GM19025 (cell line): ENCODE data around the gene ZNRF3.

Source experiments
- ATAC-seq: cut with Tn5 transposase; IDR thresholded peaks from one replicate; pipeline ENCODE4 v1.9.1; 2021; ENCODE audit warnings: mild to moderate bottlenecking, low read depth, moderate library complexity; ENCODE audit not compliant: unreplicated experiment

The ZNRF3 gene

DNA sequence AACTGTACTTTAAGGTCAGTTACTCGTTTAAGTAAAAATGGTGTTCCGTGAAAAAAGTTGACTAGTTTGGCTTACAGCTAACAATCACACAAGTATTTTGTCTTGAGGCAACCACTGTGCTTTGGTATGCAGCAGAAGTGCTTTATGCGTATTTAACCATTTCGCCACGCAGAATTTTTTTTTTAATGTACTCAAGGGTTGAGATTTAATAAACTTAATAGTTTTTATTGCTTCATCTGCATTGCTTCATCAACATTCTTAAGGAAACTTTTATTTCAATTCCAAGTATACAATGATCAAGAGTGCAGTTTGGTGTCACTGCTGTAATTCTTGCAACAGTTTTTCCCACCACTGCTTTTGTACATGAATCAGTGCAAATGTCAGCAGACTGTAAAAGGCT is 66.4 kb downstream of the ZNRF3 start:
- ATAC-seq: no peak

DNA sequence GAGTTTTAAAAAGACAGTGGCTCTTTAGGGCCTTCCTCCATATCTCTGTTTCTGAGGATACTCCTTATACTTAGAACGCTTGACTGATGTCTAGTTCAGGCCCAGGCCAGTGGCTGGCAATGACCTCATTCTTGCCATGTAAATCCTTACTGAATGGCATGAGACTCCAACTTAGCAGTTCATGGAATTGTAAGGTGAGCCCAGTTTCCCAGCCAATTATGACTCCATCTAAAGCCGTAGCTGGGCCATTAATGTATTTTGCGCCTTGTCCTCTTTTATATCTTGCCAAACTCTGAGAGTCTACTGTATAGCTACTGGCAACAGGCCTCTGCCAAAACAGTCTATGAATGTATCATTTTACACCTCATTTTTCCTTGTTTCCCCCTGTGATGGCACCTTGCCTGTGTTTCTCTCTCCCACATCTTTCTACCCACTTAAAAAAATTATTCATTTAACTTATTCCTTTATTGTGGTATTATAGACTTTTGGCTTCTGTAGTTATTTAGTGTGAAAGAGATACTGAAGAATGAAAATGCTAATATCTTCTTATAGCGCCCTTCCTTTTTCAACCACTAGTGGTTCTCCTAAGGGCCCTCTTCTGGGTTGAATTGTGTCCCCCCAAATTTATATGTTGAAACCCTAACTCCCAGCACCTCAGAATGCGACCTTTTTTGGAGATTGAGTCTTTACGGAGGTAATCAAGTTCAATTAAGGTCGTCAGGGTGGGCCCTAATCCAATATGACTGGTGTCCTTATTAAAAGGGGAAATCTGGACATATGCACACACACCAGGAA is 67.4 kb downstream of the ZNRF3 start:
- no peak for ATAC-seq

- no peak for ATAC-seq
Observed at GRCh38 chr22:28951530-28951929, 68.2 kb downstream of the ZNRF3 start.

DNA sequence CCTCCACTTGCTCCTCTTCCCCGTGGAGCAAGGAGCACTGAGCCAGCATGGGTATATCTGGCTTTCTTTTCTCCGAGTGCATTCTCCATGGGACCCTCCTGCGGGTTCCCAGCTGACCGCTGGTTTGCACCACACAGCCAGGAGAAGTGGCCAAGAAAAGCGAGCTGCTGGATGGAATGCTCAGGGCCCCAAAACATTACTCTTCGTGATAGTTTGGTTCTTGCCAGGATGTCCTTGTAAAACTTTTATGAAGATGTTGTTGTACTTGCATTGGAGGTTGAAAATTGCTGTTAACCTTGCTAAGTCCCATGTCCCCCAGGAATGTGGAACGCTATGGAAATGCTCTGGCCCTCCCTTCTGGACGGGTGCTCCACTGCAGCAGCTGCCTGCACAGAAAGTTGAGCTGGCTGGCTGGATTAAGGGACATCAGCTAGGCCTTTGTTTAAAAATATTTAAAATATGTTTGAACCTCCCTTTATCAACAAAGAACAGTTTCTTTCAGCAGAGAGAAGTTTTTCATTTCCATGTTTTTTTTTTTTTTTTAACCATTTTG is 68.7 kb downstream of the ZNRF3 start:
- no peak for ATAC-seq

- no peak for ATAC-seq
Observed at GRCh38 chr22:28952857-28953256, 69.5 kb downstream of the ZNRF3 start.

DNA sequence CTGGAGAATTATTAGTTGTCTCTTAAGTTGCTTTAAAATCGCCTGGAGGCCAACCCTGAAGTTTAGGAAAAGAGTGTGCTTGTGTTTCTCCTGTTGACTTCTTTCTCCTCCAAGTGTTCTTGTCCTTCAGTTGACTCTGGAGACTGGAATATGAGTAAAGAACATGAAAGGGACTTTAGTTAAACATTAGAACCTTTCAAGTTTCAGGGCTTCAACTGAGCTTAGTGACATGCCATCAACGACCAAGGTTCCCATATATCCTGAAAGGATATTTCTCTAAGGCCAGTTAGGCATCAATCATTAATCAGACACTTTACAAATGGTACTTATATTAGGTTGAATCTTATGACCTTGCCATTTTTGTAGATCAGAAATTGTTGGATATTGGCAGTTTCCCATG is 70.0 kb downstream of the ZNRF3 start:
- ATAC-seq: no peak

DNA sequence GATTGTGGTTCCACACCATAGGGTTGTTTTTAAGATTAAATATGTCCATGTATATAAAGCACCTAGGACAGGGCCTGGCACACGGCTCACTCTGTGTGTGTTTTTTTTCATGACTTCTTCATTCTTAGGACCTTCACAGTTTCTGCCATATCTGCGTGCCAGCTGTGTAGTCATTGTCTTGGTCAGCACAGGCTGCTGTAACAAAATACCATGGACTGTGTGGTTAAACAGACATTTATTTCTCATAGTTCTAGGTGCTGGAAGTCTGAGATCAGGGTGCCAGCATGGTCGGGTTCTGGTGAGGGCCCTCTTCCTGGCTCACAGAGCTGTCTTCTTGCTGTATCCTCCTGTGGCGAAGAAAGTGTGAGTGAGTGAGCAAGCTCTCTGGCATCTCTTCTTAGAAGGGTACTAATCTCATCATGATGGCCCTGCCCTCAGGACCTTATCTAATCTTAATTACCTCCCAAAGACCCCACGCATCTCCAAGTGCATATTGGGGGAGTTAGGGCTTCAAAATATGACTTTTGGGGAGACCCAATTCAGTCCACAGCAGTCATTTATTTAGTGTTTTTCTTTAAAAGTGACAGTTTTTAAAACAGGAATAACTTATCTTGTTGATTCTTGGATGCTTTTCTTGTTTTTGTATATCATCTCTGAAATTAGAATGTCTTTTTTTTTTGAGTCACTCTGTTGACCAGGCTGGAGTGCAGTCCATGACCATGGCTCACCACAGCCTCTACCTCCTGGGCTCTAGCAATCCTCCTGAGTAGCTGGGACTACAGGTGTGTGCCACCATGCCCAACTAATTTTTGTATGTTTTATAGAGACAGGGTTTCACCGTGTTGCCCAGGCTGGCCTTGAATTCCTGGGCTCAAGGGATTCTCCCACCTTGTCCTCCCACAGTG is 70.9 kb downstream of the ZNRF3 start:
- ATAC-seq: no peak

GRCh38 chr22:28955817-28956216 is 72.4 kb downstream of the ZNRF3 start:
- ATAC-seq: no peak

- ATAC-seq: no peak
Observed at GRCh38 chr22:28956506-28956905, 73.1 kb downstream of the ZNRF3 start.

- ATAC-seq: no peak
Observed at GRCh38 chr22:28958611-28959010, 75.2 kb downstream of the ZNRF3 start.

- no peak for ATAC-seq
Observed at GRCh38 chr22:28962042-28962554, 78.7 kb downstream of the ZNRF3 start.

DNA sequence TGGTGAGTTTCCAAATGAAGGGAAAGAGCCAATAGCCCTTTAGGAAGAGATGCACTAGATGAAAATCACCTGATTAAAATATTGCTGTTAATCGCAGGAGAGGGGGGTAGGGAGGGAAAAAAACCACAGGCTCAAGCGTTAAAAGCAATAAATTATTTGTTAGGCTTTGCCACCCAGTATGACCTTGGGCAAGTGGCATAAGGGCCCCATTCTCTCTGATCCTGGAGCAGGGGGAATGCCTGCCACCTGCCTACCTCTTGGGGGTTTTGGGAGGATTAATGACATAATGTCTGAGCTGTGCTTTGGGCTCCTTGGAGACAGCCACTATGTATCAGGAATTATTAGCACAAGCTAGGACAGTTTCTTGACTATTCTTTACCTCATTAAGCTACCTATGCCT is 80.0 kb downstream of the ZNRF3 start:
- ATAC-seq: no peak

DNA sequence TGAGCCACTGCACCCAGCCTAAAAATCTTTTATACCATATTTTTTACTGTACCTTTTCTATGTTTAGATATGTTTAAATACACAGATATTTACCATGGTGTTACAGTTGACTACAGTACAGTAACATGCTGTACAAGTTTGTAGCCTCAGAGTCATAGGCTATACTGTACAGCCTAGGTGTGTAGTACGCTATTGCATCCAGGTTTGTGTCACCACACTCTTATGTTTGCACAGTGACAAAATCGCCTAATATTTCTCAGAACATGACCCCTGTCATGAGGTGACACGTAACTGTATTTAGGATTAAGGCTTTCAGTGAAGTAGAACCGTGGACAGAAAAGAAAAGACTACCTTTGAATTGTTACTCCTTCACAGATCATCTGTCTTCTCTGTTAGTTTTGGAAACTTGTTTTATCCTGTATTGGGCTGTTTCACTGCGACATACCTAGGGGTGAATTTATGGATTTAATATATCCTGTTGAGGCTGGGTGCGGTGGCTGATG is 83.8 kb downstream of the ZNRF3 start:
- no peak for ATAC-seq

DNA sequence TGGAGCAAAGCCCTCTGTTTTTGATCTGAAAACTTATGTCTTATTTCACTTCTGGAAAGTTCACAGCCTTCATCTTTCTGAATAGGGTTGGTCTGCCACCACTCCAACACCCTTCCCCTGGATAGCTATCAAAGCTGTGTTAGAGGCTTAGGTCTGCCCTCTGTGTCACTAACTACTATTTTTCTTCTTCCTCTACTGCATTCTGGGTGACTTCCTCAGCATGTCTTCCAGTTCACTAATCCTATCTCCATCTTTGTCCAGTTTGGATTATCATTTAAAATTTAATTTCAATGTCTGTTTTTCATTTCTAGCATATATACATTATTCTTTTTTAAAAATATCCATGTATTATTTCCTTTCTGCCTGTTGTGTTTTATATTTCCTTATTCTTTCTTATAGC is 84.6 kb downstream of the ZNRF3 start:
- no peak for ATAC-seq

GRCh38 chr22:28969401-28970168 is 86.2 kb downstream of the ZNRF3 start:
- no peak for ATAC-seq

DNA sequence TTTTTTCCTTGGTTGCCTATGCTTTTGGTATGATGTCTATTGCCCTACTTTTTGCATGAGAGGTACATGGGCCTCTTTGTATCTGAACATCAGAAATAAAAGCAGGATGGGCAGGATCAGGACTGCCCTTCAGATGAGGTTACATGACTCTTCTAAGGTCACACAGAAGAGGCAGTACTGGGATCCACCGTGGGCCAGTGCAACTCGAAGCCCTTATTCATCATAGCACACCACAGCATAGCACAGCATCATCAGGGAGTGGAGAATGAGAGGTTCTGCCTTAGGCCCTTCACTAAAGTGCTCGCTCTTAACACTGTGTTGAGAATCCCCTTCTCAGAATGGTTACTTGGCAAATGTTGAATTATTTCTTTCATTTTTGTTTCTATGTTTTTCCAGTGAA is 90.0 kb downstream of the ZNRF3 start:
- ATAC-seq: no peak

GRCh38 chr22:28977060-28977459 is 93.7 kb downstream of the ZNRF3 start:
- ATAC-seq: no peak

DNA sequence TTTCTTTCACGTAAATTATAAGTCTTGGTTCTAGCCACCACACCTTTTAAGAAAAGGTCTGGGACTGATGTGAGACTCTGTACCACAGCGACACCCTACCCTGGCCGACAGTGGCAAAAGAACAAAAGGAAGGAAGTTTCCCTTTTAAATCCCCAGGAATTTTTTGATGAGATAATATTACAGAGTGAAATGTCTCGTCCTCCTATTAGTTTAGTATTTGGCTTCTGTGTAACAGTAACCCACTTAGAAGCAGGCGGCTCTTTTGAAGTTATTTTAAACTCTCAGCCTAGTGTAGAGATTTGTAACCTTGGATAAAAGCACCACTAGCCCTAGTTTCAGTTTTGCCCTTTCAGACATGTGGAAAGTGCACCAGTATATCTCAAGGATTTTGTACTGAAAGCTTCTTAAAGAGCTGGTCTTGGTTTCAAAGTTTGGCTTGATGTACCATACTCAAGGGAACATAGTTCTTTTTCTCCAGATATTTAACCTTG is 94.2 kb downstream of the ZNRF3 start:
- ATAC-seq: no peak

DNA sequence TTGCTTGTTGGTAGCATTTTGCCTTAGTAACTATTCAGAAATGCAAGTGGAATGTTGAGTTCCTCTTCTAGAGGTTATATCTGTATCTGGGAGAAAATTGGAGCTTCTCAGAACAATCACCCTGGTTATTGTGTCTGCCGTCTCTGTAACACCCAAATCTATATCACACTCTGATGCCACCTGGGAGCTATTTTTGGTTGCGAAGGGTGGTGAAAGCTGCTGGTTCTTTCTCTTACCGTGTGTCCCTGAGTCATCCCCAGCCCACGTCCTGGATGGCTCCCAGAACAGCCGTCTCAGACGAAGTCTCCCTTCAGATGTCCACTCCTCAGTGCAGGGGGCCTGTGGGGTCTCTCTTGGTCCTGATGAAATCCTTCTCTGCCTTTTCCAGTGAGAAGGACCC is 94.8 kb downstream of the ZNRF3 start:
- ATAC-seq: no peak
